Naive thymus-derived CD4-positive, alpha-beta T cell (primary cell): ENCODE measurements around the gene SNX5. TPM values are rescaled to one million over a fixed set of nuclear protein-coding genes. Genes with fewer than 3 reads are reported as not detected.

Source experiments
- ATAC-seq: fragments of 150-1000 bp; cut with Tn5 transposase; 2 replicates; pipeline ENCODE4 v1.10.0; 2021; ENCODE audit warnings: mild to moderate bottlenecking, moderate library complexity
- CTCF ChIA-PET: fragments of 350-600 bp; sonication (Branson Sonifier 250); formaldehyde crosslinking; loops from one replicate; lab custom pipeline; 2021; ENCODE audit warnings: antibody characterized with exemption; lab: Charles Lee
- POLR2A ChIA-PET: fragments of 350-600 bp; sonication (Branson Sonifier 250); formaldehyde crosslinking; loops from one replicate; lab custom pipeline; 2021; ENCODE audit warnings: antibody characterized with exemption, inconsistent platforms; lab: Charles Lee
- DNase-seq, 9 donors: peaks; one replicate each; pipeline versions ENCODE4 v3.0.0 to v3.0.0-alpha.2; 2020 to 2022; ENCODE audit warnings: mixed read lengths in 1 of 9
- H3K27ac ChIP-seq: one replicate; pipeline ENCODE4 v1.7.0; 2013; ENCODE audit warnings: mild to moderate bottlenecking, low read depth, low read length, moderate library complexity
- H3K27me3 ChIP-seq, 2 donors: one replicate each; pipeline ENCODE4 v1.7.0; 2013; ENCODE audit warnings: low read length in 2 of 2, mild to moderate bottlenecking in 2 of 2, moderate library complexity in 2 of 2; ENCODE audit not compliant: control insufficient read depth in 2 of 2, insufficient read depth in 2 of 2
- H3K36me3 ChIP-seq, 3 experiments: 1 replicate in 2 of 3; 2 replicates in 1 of 3; pipeline ENCODE4 v1.7.0; 2013; ENCODE audit warnings: low read length in 3 of 3, mild to moderate bottlenecking in 3 of 3, moderate library complexity in 1 of 3; ENCODE audit not compliant: insufficient read depth in 3 of 3, control insufficient read depth in 2 of 3
- H3K4me1 ChIP-seq, 2 donors: one replicate each; pipeline ENCODE4 v1.7.0; 2013; ENCODE audit warnings: low read length in 2 of 2, mild to moderate bottlenecking in 2 of 2, moderate library complexity in 1 of 2; ENCODE audit not compliant: control insufficient read depth in 2 of 2, insufficient read depth in 2 of 2
- H3K4me3 ChIP-seq: 2 replicates; pipeline ENCODE4 v1.7.0; 2013; ENCODE audit warnings: mild to moderate bottlenecking, low read length
- H3K9me3 ChIP-seq, 3 experiments: 1 replicate in 2 of 3; 2 replicates in 1 of 3; pipeline ENCODE4 v1.7.0; 2013; ENCODE audit warnings: low read length in 3 of 3; ENCODE audit not compliant: control insufficient read depth in 2 of 3
- H3K27ac Mint-ChIP-seq, 9 donors: one replicate each; pipeline ENCODE4 v1.8.0; 2020 to 2022; ENCODE audit warnings: mixed read lengths in 9 of 9, mild to moderate bottlenecking in 8 of 9, moderate library complexity in 5 of 9, inconsistent platforms in 2 of 9
- H3K27me3 Mint-ChIP-seq, 5 donors: one replicate each; pipeline ENCODE4 v1.8.0; 2021 to 2022; ENCODE audit warnings: mixed read lengths in 5 of 5, mild to moderate bottlenecking in 1 of 5
- H3K36me3 Mint-ChIP-seq, 5 donors: one replicate each; pipeline ENCODE4 v1.8.0; 2020 to 2022; ENCODE audit warnings: mixed read lengths in 5 of 5, mild to moderate bottlenecking in 3 of 5, inconsistent platforms in 1 of 5
- H3K4me1 Mint-ChIP-seq, 7 donors: one replicate each; pipeline ENCODE4 v1.8.0; 2020 to 2022; ENCODE audit warnings: mixed read lengths in 7 of 7, mild to moderate bottlenecking in 3 of 7, inconsistent platforms in 1 of 7
- H3K4me3 Mint-ChIP-seq, 10 donors: one replicate each; pipeline ENCODE4 v1.8.0; 2020 to 2022; ENCODE audit warnings: mild to moderate bottlenecking in 10 of 10, mixed read lengths in 10 of 10, moderate library complexity in 6 of 10, inconsistent platforms in 2 of 10
- H3K9me3 Mint-ChIP-seq, 11 donors: one replicate each; pipeline ENCODE4 v1.8.0; 2020 to 2022; ENCODE audit warnings: mixed read lengths in 11 of 11, mild to moderate bottlenecking in 4 of 11, inconsistent platforms in 1 of 11, moderate library complexity in 1 of 11
- intact Hi-C, 2 donors: fragments of 100-400 bp; cut with micrococcal nuclease; formaldehyde crosslinking; loops; one replicate each; pipeline ENCODE4 v1.15.1; 2023
- polyA plus RNA-seq, 2 donors: library from polyadenylated mRNA; unstranded; fragments of 300-500 nt; fragmentation: Illumina TruSeq; gene quantifications; one replicate each; pipeline ENCODE4 v1.2.3, GENCODE V29; 2021
- total RNA-seq, 6 experiments: library from RNA in 5 of 6; stranded (reverse) in 5 of 6; gene quantifications; 1 replicate in 5 of 6; 2 replicates in 1 of 6; pipeline ENCODE4 v1.2.3 and lab custom pipeline; 2021 to 2026

The SNX5 gene
- total and polyA plus RNA-seq, 7 experiments from 2014 or later = 40.2 to 148 (median 61.9) TPM

- Mint-ChIP-seq H3K36me3 (peaks cover 12 to 65% (median 47%) of the 10 kb centered on the region in 5 donors), H3K4me3 (no peak overlapping the region), H3K4me1 (peaks cover 7 to 45% (median 19%) of the 10 kb centered on the region in 7 donors), H3K27ac (peak overlapping the region in 4 of 9 donors; percentile 51 to 87 (median 71)), H3K27me3 (no peaks in the 10 kb centered on the region), H3K9me3 (peaks cover 0 to 2% (median 0%) of the 10 kb centered on the region in 11 donors)
- Histone ChIP-seq H3K36me3 (peaks cover 22 to 83% (median 42%) of the 10 kb centered on the region in 3 experiments), H3K27ac (no peak overlapping the region), H3K9me3 (no peaks in the 10 kb centered on the region), H3K27me3 (no peaks in the 10 kb centered on the region), H3K4me1 (peaks cover 0 to 5% of the 10 kb centered on the region in 2 donors), H3K4me3 (no peak overlapping the region)
- POLR2A ChIA-PET = no interaction called here
- CTCF ChIA-PET = no interaction called here
- DNase-seq (no peak), ATAC-seq (no peak)
- intact Hi-C loops = no loop called here
Observed at GRCh38 chr20:17952692-17953684, 15.6 kb downstream of the SNX5 start.

- no peak for ATAC-seq
- Mint-ChIP-seq H3K36me3 (peaks cover 12 to 76% (median 48%) of the 10 kb centered on the region in 5 donors), H3K4me1 (peaks cover 2 to 41% (median 11%) of the 10 kb centered on the region in 7 donors), H3K4me3 (no peak overlapping the region), H3K27ac (no peak overlapping the region), H3K9me3 (no peaks in the 10 kb centered on the region), H3K27me3 (no peaks in the 10 kb centered on the region)
- no peaks in the 10 kb centered on the region for H3K9me3 ChIP-seq
- no peak overlapping the region for H3K27ac ChIP-seq
- H3K27me3 ChIP-seq = no peaks in the 10 kb centered on the region
- intact Hi-C loops = no loop called here
- CTCF ChIA-PET = no interaction called here
- H3K4me3 ChIP-seq = no peak overlapping the region
- POLR2A ChIA-PET = no interaction called here
- no peak for DNase-seq
- no peaks in the 10 kb centered on the region for H3K4me1 ChIP-seq
- peaks cover 22 to 93% (median 50%) of the 10 kb centered on the region in 3 experiments for H3K36me3 ChIP-seq
Observed at GRCh38 chr20:17951323-17951722, 17.3 kb downstream of the SNX5 start.

- no peak overlapping the region for H3K27ac Mint-ChIP-seq
- H3K27me3 Mint-ChIP-seq = no peaks in the 10 kb centered on the region
- ATAC-seq (no peak), DNase-seq (no peak)
- Histone ChIP-seq H3K27ac (no peak overlapping the region), H3K36me3 (peaks cover 22 to 95% (median 50%) of the 10 kb centered on the region in 3 experiments), H3K4me1 (no peaks in the 10 kb centered on the region), H3K4me3 (no peak overlapping the region), H3K9me3 (no peaks in the 10 kb centered on the region), H3K27me3 (no peaks in the 10 kb centered on the region)
- H3K9me3 Mint-ChIP-seq = no peaks in the 10 kb centered on the region
- intact Hi-C loops = no loop called here
- H3K4me1 Mint-ChIP-seq = peaks cover under 1 to 38% (median 5%) of the 10 kb centered on the region in 7 donors
- H3K36me3 Mint-ChIP-seq = peaks cover 12 to 79% (median 48%) of the 10 kb centered on the region in 5 donors
- ChIA-PET CTCF (no interaction called here), POLR2A (no interaction called here)
- H3K4me3 Mint-ChIP-seq = no peak overlapping the region
Observed at GRCh38 chr20:17950670-17951069, 17.9 kb downstream of the SNX5 start.

GRCh38 chr20:17949899-17950298 is 18.7 kb downstream of the SNX5 start:
- ChIA-PET POLR2A (no interaction called here), CTCF (interaction anchor here (1.2 kb wide), 1 partner anchor 445 kb away, joined by 3 read pairs; no protein-coding TSS in a partner anchor)
- intact Hi-C loops = loop anchor here in 1 of 2 donors (10.0 kb wide), 1 partner anchor 45 kb away; no protein-coding TSS in a partner anchor
- Mint-ChIP-seq H3K4me3 (no peak overlapping the region), H3K36me3 (peaks cover 15 to 80% (median 44%) of the 10 kb centered on the region in 5 donors), H3K9me3 (no peaks in the 10 kb centered on the region), H3K4me1 (peaks cover 0 to 34% (median 0%) of the 10 kb centered on the region in 7 donors), H3K27ac (peak overlapping the region in 1 of 9 donors; percentile 48), H3K27me3 (no peaks in the 10 kb centered on the region)
- Histone ChIP-seq H3K4me1 (no peaks in the 10 kb centered on the region), H3K4me3 (no peak overlapping the region), H3K27me3 (no peaks in the 10 kb centered on the region), H3K27ac (no peak overlapping the region), H3K36me3 (peaks cover 25 to 96% (median 45%) of the 10 kb centered on the region in 3 experiments), H3K9me3 (no peaks in the 10 kb centered on the region)
- no peak for DNase-seq
- no peak for ATAC-seq

- intact Hi-C loops = loop anchor here in 1 of 2 donors (10.0 kb wide), 1 partner anchor 46 kb away; no protein-coding TSS in a partner anchor
- H3K27me3 Mint-ChIP-seq = no peaks in the 10 kb centered on the region
- H3K9me3 Mint-ChIP-seq = no peaks in the 10 kb centered on the region
- peaks cover 0 to 31% (median 0%) of the 10 kb centered on the region in 7 donors for H3K4me1 Mint-ChIP-seq
- peak overlapping the region in 2 of 9 donors; percentile 52 to 73 for H3K27ac Mint-ChIP-seq
- no peak overlapping the region for H3K27ac ChIP-seq
- DNase-seq (no peak), ATAC-seq (no peak)
- ChIA-PET CTCF (no interaction called here), POLR2A (no interaction called here)
- no peaks in the 10 kb centered on the region for H3K27me3 ChIP-seq
- no peaks in the 10 kb centered on the region for H3K9me3 ChIP-seq
- peaks cover 13 to 79% (median 36%) of the 10 kb centered on the region in 5 donors for H3K36me3 Mint-ChIP-seq
- no peak overlapping the region for H3K4me3 Mint-ChIP-seq
- H3K36me3 ChIP-seq = peaks cover 27 to 90% (median 45%) of the 10 kb centered on the region in 3 experiments
- no peaks in the 10 kb centered on the region for H3K4me1 ChIP-seq
- no peak overlapping the region for H3K4me3 ChIP-seq
Observed at GRCh38 chr20:17948442-17948841, 20.2 kb downstream of the SNX5 start.

- ChIA-PET POLR2A (no interaction called here), CTCF (no interaction called here)
- Mint-ChIP-seq H3K4me1 (peaks cover 0 to 30% (median 0%) of the 10 kb centered on the region in 7 donors), H3K4me3 (no peak overlapping the region), H3K36me3 (peaks cover 10 to 79% (median 32%) of the 10 kb centered on the region in 5 donors), H3K27ac (no peak overlapping the region), H3K9me3 (peaks cover 0 to under 1% (median 0%) of the 10 kb centered on the region in 11 donors), H3K27me3 (no peaks in the 10 kb centered on the region)
- H3K36me3 ChIP-seq = peaks cover 27 to 90% (median 39%) of the 10 kb centered on the region in 3 experiments
- no peaks in the 10 kb centered on the region for H3K27me3 ChIP-seq
- no peak overlapping the region for H3K4me3 ChIP-seq
- ATAC-seq (no peak), DNase-seq (no peak)
- H3K4me1 ChIP-seq = no peaks in the 10 kb centered on the region
- H3K27ac ChIP-seq = no peak overlapping the region
- intact Hi-C loops = loop anchor here in 1 of 2 donors (10.0 kb wide), 1 partner anchor 47 kb away; no protein-coding TSS in a partner anchor
- H3K9me3 ChIP-seq = no peaks in the 10 kb centered on the region
Observed at GRCh38 chr20:17947474-17947815, 21.1 kb downstream of the SNX5 start.
